SK-N-SH treated with all-trans-retinoic acid at 6 μM for 48 hours (cell line): ENCODE measurements around the gene DIPK1A.

ENCODE experiments used
- BACH2 ChIP-seq: fragments of 250-450 bp; sonication (Bioruptor Pico); IDR thresholded peaks from 2 replicates; pipeline ENCODE4 v1.9.0; 2021; ENCODE audit warnings: mild to moderate bottlenecking, borderline replicate concordance
- ZNF8 ChIP-seq: fragments of 450-650 bp; formaldehyde crosslinking; IDR thresholded peaks from 2 replicates; pipeline ENCODE4 v1.5.0; 2020; ENCODE audit warnings: mild to moderate bottlenecking, moderate library complexity
- TF ChIP-seq, protein P1 (sequence below): fragments of 250-450 bp; sonication (Bioruptor Pico); IDR thresholded peaks from 2 replicates; pipeline ENCODE4 v1.8.0; 2020; ENCODE audit warnings: mild to moderate bottlenecking, moderate library complexity, borderline replicate concordance

DNA sequence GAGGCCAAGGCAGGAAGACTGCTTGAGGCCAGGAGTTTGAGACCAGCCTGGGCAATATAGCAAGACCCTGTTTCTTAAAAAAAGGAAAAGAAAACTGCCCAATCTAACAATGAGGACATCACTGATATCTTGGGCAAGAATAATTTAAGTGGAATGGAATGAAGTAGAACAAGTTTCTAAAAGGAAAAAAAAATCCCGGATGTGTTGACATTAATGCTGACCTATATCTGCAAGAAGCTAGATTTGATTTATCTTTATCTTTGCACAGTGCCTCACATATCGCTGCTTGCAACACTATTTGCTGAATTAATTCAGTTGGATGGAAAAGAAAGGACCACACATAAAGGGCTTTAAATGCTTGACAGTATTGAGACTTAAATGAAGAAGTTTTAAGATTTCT, 27.8 kb downstream of the DIPK1A start:
- TF ChIP-seq BACH2 (CRISPR knock-in tag) (no peak), ZNF8 (no peak)
- TF ChIP-seq, protein P1, sequence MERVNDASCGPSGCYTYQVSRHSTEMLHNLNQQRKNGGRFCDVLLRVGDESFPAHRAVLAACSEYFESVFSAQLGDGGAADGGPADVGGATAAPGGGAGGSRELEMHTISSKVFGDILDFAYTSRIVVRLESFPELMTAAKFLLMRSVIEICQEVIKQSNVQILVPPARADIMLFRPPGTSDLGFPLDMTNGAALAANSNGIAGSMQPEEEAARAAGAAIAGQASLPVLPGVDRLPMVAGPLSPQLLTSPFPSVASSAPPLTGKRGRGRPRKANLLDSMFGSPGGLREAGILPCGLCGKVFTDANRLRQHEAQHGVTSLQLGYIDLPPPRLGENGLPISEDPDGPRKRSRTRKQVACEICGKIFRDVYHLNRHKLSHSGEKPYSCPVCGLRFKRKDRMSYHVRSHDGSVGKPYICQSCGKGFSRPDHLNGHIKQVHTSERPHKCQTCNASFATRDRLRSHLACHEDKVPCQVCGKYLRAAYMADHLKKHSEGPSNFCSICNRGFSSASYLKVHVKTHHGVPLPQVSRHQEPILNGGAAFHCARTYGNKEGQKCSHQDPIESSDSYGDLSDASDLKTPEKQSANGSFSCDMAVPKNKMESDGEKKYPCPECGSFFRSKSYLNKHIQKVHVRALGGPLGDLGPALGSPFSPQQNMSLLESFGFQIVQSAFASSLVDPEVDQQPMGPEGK = no peak
